ENCODE results near the gene SGMS2.
"Not testable (repeated sequence)": the region's sequence is repeated elsewhere in the genome, so short reads cannot be mapped to it uniquely, and the experiment has no call there.

SGMS2 gene

DNA sequence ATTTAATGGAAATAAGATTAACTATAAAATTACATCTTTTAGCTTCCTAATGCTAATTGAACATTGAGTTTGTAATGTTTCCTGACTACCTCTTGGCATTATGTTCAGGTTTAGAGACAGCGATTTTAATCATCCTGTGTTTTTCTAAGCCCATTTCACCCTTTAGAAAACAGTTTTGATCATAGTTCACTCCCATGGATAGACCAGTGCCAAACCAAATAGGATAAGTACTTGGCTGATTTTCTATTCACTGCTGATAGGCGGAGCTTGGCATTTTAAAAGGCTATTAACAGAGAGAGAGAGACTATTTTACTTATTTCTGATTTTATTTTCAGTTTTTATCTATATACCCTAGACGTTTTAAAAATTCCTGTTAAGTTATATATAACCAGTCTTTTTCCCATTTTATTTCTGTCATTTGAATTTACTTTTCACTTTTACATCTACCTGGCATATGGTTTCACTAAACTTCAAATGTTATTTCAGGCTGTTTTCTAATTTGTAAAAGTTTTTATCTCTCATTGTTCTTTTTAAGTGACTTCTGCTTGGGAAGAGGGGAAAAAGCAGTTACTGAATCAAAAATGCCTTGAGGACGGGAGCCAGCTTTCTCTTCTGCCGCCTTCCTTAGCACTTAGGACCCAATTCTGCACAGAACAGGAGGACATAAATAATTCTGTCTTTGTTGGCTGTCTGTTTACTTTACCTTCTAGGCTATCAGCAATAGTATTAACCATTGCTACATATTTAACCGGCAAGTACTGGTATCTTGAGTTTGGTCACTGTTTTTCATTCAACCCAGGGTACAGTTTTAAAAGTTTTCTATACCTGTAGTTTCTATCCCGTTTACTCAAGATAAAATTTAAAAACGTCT is 46.4 kb downstream of the SGMS2 start:
- no peak for DNase-seq

DNA sequence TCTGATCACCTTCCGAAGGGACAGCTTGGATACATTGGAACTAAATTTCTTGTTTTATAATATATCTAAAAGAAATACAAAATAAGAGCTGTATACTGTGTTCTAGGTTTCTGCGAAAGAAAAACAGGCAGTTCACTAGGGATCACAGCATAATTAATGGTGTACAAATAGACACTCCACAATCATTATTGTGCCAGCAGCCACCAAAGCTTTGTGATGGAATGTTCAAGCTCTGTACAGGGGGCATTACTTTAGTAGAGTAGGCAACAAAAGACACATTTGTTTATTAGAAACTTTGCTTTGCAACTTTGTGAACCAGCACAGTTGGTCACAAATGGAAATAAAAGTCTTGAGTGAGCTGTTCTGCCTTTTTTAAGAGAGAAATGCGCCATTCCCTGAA is 49.3 kb downstream of the SGMS2 start:
- no peak for DNase-seq

DNA sequence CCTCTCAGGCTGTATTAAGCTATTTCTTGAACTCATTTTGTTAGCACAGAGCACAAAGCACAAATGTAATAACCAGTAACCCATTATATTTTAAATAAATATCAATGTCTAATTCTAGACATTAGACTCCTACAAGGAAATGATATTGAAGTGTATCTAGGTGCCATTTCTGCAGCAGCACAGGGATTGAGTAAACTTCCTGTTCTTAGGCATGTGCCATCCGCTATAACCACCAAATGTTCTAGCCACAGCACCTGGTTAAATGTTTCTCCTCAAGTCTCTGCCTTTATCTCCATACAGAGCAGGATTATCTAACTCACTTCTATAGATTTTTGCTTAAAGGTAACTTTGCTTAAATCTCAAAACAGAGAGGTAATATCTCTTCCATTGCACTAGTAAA is 51.4 kb downstream of the SGMS2 start:
- no peak for DNase-seq

DNA sequence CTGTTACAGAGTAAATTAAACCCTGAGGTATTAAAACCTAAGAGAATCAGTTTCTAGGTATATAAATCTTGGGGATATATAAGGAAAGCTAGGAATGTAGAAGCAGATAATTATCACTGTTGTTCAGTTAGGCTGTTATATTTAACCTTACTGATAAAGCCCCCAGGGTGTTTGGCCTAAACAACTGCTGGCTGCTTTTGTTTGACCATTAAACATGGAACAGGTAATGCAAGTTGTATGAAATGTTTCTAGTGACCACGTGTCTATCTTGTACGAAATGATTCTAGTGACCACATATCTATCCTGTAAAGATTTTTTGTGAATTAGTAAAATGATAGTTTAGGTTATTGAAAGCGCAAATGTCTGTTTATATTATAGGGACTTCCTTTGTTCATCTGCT is 52.6 kb downstream of the SGMS2 start:
- no peak for DNase-seq

DNA sequence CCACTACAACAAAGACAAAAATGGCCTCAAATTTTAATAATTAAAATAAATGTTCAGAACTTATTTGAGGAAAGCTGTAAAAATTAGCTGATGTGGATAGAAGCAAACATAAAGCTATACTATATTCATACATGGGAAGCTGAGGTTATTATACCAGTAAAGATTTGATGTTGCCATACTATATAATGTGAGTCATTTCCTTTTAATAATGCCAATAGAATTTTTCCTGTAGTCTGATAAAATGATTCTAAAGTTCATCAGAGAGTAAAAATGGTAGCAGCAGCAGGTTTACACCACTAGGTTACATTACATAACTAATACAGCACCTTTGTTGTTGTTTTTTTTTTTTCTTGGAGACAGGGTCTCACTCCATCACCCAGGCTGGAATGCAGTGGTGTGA is 61.1 kb downstream of the SGMS2 start:
- no peak for DNase-seq

DNA sequence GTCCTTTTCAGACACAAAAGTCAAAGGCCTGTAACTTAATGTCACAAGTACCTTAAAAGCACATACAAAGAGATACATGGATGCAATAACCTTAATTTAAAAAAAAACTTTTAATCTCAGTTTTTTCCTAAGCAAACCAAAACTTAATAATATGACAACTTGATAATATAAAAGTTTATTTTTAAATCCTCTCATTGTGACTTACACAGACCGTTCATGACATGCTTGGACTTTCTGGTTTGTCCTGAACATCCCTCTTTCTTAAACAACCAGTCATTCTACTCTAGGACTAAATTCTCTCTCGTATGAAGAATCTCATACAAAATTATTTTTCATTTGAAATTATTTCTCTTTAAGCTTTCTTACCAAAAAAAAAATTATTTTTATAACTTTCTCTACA is 63.5 kb downstream of the SGMS2 start:
- no peak for DNase-seq

DNA sequence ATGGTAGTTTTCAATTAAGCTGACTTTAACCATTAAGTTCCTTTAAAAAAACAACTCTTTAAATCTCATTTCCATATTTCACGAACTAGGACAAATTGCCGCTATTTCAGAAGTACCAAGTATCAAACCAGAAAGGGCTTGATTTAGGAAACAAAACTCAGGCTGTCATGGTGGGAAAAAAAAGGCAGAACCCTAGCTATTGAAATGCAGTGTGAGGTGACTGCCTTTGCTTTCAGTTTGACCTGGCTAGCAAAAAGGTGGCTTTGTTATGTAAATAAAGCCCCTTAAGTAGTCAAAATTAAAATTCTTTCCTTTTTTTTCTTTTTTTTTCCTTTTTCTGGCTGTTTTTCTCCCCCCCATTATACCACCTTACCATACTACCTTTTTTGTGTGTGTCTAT is 66.0 kb downstream of the SGMS2 start:
- DNase-seq = no peak

DNA sequence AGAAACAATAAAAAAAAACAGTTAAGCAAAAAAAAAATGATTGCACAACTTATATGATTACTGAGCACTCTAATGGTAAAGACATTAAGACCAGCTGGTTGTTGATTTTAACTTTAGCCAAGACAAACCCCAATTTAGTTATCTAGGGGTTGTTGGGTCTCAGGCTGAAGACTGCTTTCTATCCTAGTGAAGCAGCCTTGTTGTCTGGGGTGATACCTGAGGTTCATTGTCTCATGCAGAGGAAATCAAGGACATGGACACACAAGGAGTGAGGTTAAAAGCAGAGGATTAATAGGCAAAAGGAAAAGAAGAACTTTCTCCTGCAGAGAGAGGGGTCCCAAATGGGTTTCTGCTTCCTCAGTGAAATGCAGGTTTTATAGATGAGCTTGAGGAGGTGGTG is 66.6 kb downstream of the SGMS2 start:
- no peak for DNase-seq

DNA sequence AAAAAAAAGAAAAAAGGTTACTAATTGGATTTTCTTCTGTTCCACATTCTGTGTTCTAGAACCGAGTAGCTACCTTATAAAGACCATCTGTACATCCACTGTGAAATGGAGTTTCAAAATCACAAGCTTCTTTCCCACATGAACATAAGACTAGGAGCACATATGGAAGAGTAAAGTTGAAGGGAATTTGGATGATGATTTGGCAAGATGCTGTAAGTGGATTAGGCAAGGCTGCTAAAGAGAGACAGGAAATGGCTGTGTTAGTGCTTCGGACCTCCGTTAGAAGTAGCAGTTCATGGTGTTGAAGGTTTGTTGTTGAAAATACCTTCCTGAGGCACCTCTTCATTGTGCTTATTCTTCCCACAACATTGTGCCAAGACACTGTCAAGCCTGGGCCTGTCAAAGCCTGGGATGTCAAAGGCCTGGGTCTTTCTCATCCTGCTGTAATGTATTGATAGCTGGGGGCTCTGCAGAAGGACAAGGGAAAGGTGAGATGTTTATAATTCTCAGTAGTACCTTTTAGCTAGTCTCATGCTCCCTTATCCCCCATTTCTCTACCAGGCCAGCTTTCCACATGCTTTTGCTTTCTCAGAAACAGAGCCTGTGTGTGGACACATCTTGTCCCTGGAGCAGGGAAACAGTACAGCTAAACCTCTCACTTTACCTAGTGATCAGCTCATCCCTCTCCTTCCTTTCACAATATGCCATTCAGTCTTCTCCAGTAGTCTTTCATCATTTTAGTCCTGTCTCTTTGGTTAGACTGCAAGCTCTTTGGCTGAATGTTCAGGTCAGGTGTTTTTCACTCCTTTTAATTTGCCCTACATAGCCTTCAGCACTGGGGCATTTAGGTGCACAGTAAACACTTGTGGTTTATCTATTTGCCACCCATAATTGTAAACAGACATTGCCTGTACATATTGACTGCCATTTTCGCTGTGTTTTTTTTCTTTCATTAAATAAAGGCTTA is 68.7 kb downstream of the SGMS2 start:
- no peak for DNase-seq

DNA sequence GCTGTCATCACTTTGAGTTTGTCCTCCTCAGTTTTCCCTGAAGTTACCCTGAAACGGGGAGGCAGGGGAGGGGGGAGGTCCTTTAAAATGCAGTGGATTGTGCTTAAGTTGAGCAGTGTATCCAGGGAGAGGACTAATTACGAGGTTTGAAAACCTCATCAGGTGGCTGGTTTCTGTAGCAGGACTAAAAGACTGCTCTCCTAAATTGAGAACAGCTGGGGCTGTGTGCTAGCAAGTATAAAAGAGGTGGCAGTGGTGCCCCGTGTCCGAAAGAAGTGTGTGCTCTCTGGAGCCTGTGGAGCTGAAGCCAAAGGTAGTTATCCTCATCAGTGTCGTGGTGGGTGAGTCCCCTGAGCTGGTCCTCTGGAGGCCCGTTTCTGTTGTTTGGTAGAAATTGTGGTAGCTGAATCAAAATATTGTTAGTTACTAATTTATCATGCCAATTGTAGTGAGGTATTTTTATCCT is 69.4 kb downstream of the SGMS2 start:
- no peak for DNase-seq

DNA sequence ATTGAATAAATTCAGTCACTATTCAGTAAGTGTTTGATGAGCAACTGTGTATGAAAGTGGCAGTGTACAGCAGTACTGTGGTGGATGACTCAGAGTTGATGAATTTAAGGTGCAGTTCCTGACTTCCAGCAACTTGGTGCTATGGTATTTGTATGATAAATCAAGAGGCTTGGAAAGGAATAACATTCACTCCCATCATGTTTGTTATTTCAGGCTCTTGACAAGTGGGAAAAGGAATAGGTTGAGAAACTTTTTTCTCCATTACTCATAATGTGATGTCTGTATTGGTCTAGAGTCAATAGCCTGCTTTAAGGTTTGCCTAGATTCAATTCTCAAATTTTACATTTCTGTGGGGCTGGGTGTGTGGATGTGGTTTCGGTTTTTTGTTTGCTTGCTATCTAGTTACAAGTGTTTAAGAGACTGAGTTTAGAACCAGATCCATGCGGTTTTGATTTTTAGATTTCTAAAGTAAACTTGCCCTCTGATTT is 71.5 kb downstream of the SGMS2 start:
- no peak for DNase-seq

DNA sequence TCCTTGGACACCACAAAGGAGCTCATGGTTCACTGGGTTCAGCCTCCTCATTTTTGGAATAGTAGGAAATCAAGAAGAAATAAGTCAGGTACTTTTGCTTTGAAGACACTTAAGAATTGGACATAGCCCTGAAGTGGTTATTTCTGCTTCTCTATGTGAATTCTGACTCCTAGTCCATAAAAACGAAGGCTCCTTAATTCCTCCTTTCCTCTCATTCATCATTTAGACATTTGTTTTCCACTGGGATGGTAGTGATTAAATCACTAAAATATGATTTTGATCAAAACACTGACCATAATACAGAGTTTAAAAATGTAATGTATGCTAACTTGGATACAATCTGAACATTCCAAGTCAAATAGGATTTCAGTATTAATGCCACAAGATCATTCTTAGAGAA is 71.9 kb downstream of the SGMS2 start:
- DNase-seq = no peak

DNA sequence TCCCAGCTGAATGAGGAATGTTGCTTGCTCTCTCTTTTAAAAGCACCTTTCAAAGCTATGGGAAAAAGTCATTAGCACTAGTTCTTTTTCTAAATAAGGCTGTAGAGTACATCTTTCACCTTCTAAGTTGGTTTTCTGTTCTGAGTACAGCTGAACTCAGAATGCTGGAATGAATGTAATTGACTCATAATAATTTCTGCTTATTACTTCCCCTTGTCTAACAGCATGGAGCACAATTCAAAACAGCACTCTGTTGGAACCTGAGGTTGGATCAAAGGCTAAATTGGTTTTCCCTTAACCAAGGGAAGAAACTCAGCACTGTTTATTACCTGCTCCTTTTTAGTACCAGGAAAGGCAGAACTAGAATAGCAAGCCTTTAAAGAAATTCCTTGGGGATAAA is 73.1 kb downstream of the SGMS2 start:
- no peak for DNase-seq

DNA sequence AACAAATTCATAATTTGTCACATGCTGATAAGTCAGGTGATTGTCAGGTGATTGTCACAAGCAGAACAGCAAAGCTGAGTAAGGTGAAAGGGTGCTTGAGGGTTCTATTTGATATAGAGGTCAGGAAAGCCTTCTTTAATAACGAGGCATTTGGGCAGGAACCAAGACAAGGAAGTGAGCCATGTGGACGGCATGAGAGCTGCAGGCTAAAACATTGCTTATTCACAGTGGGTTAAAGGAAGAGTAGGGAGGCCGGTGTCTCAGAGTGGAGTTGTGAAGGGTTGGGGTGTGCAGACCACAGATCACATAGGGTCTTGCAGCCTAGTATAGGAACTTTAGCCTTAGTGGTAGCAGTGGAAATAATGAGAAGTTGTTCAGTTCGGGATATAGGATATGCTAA is 75.3 kb downstream of the SGMS2 start:
- DNase-seq = no peak

DNA sequence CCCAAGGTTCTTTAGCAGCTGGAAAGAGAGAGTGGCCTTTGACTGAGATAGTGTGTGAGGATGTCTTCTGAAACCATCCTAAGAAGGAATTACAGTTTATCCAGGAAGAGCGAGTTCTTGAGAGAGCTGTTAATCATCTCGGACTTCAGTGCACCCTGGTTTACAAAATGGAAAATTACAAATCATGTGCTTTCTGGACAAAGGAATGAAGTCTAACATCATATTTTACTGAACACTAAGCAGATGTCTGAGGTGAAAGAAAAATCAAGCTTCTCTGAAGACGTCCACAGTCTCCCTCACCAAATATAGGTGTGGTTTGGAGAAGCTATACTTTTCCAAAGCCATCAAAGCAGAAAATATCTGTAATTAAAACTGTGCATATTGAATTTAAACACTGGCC is 75.8 kb downstream of the SGMS2 start:
- no peak for DNase-seq

DNA sequence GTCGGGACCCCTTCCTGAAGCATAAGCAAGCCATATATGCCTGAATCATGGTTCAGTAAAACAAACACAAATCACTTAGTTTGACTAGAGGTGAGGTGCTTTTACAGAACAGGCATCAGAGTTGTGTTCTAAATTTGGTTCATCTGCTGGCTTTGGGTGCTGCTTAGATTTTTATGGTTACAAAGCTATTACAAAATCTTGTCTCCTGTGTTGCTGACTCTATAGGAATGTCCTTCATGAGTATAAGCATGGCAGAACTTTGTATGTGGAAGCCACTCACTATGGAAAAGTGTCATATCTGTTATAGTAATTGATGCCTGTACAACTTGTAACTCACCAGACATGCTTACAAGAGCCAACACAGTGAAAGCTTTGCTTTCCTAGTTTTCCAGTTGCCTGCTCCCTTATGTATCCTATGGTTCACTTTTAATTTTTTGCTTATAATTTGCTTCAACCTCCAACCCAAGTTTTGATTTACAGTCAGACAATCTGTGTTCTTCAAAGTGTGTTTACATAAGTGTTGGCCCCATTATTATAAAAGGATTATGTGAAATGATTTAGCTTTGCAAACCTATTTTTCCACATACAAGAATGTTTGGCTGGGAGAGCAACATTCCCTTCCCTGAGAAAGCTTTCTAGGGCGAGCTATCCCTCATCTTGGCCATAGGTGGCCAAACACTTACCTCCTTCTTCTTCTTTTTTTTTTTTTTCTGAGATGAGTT is 76.6 kb downstream of the SGMS2 start:
- DNase-seq = no peak

DNA sequence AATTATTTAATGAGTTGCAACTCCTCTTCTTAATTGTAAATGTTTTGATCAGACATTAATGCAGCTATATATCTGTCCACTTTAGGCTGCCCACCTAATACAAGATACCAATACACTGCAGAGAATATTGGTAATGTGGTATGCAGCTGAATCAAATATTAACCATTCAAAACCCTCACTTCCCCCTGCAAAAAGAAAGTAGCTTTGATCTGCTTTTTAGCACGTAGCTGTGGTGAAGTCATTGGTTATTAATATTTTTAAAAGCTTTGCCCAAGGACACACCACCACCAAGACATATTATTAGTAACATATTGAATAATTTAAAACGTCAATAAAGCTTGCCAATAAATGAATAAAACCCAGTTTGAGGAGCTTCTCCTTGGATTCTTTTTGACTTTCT is 78.0 kb downstream of the SGMS2 start:
- no peak for DNase-seq

DNA sequence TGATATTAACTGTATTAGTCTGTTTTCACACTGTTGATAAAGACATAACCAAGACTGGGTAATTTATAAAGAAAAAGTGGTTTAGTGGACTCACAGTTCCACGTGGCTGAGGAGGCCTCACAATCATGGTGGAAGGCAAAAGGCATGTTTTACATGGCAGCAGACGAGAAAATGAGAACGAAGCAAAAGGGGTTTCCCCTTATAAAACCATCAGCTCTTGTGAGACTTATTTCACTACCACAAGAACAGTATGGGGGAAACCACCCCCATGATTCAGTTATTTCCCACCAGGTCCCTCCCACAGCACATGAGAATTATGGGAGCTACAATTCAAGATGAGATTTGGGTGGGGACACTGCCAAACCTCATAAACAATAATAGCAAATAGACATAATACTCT is 80.3 kb downstream of the SGMS2 start:
- not testable (repeated sequence) for DNase-seq

DNA sequence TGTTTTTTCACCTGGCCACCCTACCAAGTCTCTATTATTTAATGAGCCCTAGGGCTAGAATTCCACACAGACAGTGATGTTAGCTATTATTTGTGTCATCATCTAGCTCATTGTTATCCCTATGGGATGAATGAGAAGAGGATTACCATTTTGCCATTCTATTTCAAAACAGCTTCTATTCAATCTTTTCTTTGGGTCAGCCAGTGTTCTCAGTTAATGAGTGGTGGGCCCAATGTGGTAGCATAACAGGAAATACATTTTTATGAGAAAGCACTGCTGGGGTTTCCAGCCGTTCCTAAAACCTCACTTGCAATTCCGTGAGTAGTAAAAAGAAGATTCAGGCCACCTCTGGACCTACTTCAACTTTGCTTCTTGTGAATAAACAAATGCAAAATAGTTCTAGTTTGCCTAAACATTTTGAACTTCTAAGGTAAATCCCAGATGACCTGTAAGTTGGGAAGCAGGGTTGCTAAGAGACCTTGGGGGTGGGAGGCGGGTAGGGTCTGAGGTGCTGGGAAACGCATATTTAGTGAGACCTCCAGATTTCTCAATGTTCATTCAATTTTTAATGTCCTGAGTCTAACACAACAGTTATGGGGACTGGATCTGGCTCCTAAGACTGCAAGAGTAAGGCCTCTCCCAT is 81.8 kb downstream of the SGMS2 start:
- peak; percentile 34 for DNase-seq

DNA sequence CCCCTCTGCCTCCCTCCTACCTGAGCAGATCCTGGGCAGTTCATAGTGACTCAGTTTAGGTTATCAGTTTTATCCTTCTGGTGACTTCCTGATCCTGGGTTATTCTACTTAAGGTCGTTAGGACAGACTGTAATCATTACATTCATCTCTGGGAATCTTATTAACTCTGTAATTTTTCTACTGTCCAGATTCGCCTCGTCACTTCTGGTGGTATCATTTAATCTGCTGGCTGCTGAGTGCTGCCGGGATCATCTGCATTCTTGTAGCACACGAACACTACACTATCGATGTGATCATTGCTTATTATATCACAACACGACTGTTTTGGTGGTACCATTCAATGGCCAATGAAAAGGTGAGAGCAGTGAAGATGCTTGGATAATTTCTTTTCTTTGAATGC is 83.6 kb downstream of the SGMS2 start:
- DNase-seq = no peak

DNA sequence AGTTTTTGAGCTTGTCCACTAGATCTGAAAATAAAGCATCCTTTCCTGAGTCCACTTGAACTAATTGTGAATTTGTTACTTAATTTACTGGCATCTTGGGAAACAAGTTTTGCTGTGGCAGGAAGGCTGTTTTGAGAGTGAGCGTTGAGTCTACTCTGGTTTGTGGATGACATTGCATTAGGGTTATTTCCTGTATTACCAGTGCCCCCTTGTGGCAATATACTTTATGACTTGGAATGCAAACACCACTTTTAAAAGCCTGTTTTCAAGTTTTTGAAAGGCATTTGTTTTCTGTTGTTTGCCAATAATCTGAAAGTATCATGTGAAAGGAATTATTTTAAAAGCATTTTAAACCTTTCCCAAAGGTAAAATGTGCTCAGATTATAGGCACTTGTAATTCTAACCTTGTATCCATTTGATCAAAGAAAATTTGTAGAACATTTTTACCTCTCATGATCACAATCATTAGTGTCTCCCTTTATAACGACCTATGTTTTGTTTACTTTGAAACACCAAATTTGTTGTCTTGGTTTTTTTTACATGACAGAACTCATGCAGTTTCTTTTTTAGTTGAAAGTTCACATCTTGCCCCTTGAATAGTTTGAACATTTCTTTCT is 88.7 kb downstream of the SGMS2 start:
- peak; percentile 27 for DNase-seq

DNA sequence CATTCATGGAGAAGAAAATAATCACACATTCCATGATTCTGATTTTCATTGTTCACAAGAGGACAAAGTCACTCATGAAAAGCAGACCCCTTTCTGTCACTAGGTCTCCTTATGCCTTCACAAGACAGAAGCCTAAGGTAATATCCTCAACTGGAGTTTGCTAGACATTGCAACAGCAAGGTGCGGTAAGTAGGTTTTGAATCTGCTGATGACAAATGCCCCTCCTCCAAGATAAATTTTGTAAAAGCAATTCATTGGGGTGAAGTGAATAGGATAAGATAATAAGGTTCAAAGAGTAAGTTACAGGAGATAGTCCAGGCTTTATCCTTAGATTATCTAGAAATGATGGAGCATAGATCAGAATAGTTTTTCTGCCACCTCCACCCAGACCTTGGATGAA is 90.5 kb downstream of the SGMS2 start:
- no peak for DNase-seq
